Central memory CD8-positive, alpha-beta T cell (primary cell): ENCODE data around the gene CC2D2B.
"Not testable (repeated sequence)": the region's sequence is repeated elsewhere in the genome, so short reads cannot be mapped to it uniquely, and the experiment has no call there.

Experiments used
- ATAC-seq: fragments of 150-1000 bp; cut with Tn5 transposase; replicated peaks from 2 replicates; pipeline ENCODE4 v1.10.0; 2022; ENCODE audit warnings: mild to moderate bottlenecking, moderate FRiP score, moderate number of reproducible peaks; ENCODE audit not compliant: poor library complexity, severe bottlenecking; ENCODE audit errors: extremely low read depth
- DNase-seq, 2 donors: peaks; one replicate each; pipeline ENCODE4 v3.0.0; 2021; ENCODE audit warnings: low spot score in 2 of 2
- H3K27ac Mint-ChIP-seq: one replicate; pipeline ENCODE4 v1.8.0; 2022; ENCODE audit warnings: low read depth, mild to moderate bottlenecking, moderate library complexity, mixed read lengths
- H3K27me3 Mint-ChIP-seq: one replicate; pipeline ENCODE4 v1.8.0; 2022; ENCODE audit warnings: mixed read lengths
- H3K36me3 Mint-ChIP-seq: one replicate; pipeline ENCODE4 v1.8.0; 2022; ENCODE audit warnings: mild to moderate bottlenecking, moderate library complexity, mixed read lengths; ENCODE audit not compliant: insufficient read depth
- H3K4me1 Mint-ChIP-seq: one replicate; pipeline ENCODE4 v1.8.0; 2022; ENCODE audit warnings: mixed read lengths
- H3K4me3 Mint-ChIP-seq: one replicate; pipeline ENCODE4 v1.8.0; 2022; ENCODE audit warnings: mild to moderate bottlenecking, moderate library complexity, mixed read lengths
- H3K9me3 Mint-ChIP-seq: one replicate; pipeline ENCODE4 v1.8.0; 2022; ENCODE audit warnings: mixed read lengths

CC2D2B gene

DNA sequence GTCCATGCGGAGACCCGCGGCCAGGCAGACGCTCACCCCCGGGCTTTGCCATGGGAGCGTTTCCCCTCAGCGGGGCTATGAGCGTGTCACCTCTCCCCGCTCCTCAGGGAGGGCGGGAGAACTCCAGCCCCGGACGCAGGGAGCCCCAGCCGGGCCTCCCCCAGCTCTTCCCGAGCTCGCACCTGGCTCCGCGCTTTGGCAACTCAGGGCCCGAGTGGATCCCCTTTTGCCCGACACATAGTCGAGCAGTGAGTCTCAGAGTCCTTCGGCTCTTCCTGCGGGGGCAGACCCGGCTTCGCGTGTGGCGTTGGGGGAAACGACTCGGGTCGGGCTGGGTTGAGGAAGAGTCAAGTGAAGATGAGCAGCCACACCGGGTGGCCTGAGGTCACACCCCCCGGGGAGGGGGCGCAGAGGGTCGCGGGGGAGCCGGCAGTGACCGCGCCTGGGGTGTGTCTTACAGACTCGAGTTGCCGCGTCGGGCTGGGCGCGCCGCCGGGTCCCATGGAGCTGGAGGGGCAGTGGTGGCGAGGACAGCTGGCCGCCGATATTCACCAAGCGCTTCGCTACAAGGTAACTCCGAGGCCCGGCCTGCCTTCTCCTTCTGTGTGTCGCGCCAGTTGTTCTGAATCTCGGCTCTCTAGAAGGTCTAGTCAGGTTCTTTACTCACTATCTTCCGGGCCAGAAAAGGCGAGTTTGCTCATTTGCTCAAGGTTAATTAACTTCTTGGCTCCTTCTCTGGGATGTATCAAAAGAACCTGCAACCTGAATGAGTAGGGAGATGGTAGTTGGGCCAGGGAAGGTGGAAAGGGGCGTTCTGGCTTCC is 136.3 kb downstream of the CC2D2B start:
- peak; percentile 61 for ATAC-seq

DNA sequence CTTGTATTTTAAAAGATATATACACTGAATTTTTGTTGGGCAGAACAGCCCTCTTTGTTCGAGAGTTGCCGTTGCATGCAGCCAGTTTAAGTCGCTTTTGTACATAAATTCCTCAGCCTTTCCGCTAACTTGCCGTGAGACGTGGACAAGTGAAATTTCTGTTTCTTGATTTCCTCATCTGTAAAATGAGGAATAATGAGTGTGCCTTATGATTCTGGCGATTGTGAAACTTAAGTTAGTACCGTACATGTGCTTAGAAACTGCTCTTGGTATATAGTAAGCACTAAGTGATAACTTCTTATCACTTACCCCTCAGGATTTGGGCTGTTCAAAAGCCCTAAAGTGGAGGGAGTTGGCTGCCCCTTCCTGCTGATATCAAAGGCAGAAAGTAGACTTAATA is 137.0 kb downstream of the CC2D2B start:
- no peak for DNase-seq
- peak overlapping the region; percentile 95 for H3K27ac Mint-ChIP-seq
- H3K36me3 Mint-ChIP-seq, result peaks cover 9% of the 10 kb centered on the region
- H3K9me3 Mint-ChIP-seq, result no peaks in the 10 kb centered on the region
- peak overlapping the region; percentile 92 for H3K4me3 Mint-ChIP-seq
- ATAC-seq, result no peak
- peaks cover 48% of the 10 kb centered on the region for H3K4me1 Mint-ChIP-seq
- no peaks in the 10 kb centered on the region for H3K27me3 Mint-ChIP-seq

More for the DNA sequence above, 136.3 kb downstream of the CC2D2B start:
- peak; percentile 36 to 37 for DNase-seq
- peak overlapping the region; percentile 95 for H3K27ac Mint-ChIP-seq
- H3K4me3 Mint-ChIP-seq, result peak overlapping the region; percentile 92
- H3K27me3 Mint-ChIP-seq, result peaks cover 2% of the 10 kb centered on the region
- H3K9me3 Mint-ChIP-seq, result no peaks in the 10 kb centered on the region
- H3K36me3 Mint-ChIP-seq, result peaks cover 7% of the 10 kb centered on the region
- peaks cover 42% of the 10 kb centered on the region for H3K4me1 Mint-ChIP-seq

DNA sequence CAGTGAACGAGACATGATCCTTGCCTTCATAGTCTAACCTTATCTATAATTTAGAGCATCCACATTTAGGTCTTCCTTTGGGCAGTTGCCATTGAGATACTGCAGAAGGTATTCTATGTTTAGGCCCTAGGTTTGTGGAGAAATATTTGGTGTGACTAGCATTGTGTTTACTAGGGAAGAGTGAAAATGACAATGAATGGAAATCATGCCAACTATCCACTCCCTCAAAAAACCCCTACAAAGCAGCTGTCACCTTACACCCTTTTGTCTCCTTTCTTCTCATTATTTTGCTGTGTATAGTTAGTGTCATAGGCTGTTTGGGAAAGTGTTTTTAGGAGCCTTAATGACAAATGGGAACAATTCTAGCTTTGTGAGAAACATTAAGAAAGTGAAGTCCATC is 138.8 kb downstream of the CC2D2B start:
- no peaks in the 10 kb centered on the region for H3K9me3 Mint-ChIP-seq
- DNase-seq, result no peak
- peaks cover 13% of the 10 kb centered on the region for H3K36me3 Mint-ChIP-seq
- no peaks in the 10 kb centered on the region for H3K27me3 Mint-ChIP-seq
- ATAC-seq, result no peak
- H3K4me3 Mint-ChIP-seq, result no peak overlapping the region
- peaks cover 50% of the 10 kb centered on the region for H3K4me1 Mint-ChIP-seq
- H3K27ac Mint-ChIP-seq, result no peak overlapping the region

DNA sequence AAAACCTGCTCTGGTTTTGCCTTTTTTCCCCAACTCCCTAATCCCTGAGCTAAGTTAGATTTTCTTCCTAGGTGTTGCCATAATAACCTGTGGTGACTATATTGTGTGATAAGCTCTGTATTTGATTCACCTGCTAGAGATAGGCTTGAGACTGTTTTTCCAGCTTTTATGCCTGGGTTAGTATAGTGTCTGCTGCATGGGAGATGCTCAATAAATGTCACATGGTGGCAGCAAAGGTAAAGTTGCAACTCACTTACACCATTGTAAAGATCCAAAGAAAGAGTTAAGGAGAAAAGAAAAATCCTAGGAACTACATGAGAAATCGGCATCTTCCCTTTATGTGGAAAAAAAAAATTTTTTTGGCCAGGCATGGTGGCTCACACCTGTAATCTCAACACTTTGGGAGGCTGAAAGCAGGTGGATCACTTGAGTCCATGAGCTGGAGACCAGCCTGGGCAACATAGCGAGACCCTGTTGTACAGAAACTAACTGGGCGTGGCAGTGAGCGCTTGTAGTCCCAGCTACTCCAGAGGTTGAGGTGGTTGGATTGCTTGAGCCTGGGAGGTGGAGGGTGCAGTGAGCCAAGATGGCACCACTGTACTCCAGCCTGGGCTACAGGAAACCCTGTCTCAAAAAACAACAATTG is 139.4 kb downstream of the CC2D2B start:
- DNase-seq (no peak), ATAC-seq (no peak)
- no peak overlapping the region for H3K4me3 Mint-ChIP-seq
- H3K4me1 Mint-ChIP-seq, result peaks cover 56% of the 10 kb centered on the region
- H3K36me3 Mint-ChIP-seq, result peaks cover 13% of the 10 kb centered on the region
- H3K27ac Mint-ChIP-seq, result no peak overlapping the region
- H3K9me3 Mint-ChIP-seq, result no peaks in the 10 kb centered on the region
- H3K27me3 Mint-ChIP-seq, result no peaks in the 10 kb centered on the region

DNA sequence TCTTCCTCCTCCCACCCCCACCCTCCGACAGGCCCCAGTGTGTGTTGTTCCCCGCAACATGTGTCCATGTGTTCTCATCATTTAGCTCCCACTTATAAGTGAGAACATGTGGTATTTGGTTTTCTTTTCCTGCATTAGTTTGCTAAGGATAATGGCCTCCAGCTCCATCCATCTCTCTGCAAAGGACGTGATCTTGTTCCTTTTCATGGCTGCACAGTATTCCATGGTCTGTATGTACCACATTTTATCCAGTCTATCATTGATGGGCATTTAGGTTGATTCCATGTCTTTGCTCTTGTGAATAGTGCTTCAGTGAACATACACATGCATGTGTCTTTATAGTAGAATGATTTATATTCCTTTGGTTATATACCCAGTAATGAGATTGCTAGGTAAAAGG is 140.2 kb downstream of the CC2D2B start:
- H3K27ac Mint-ChIP-seq, ATAC-seq, DNase-seq, H3K9me3 Mint-ChIP-seq, H3K27me3 Mint-ChIP-seq, H3K4me3 Mint-ChIP-seq: not testable (repeated sequence)
- peaks cover 10% of the 10 kb centered on the region for H3K36me3 Mint-ChIP-seq
- H3K4me1 Mint-ChIP-seq, result peaks cover 55% of the 10 kb centered on the region

DNA sequence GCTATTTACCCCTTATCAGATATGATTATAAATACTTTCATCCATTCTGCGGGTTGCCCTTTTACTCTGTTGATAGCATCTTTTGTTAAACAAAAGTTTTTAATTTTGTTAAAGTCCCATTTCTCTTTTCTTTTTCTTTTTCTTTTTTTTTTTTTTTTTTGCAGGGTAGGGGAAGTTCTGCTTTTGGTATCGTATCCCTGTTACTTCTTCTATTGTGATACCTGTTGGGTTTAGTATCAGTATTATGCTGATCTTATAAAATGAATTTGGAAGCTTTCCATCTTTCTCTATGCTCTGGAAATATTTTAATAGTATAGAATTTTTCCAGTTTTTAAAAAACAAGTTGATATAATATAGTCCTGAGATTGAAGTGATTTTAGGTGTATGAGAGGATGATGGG is 141.6 kb downstream of the CC2D2B start:
- Mint-ChIP-seq H3K36me3 (peaks cover 6% of the 10 kb centered on the region), H3K4me3 (no peak overlapping the region), H3K27me3 (no peaks in the 10 kb centered on the region), H3K9me3 (no peaks in the 10 kb centered on the region), H3K4me1 (peaks cover 51% of the 10 kb centered on the region), H3K27ac (no peak overlapping the region)
- ATAC-seq, result no peak
- no peak for DNase-seq

DNA sequence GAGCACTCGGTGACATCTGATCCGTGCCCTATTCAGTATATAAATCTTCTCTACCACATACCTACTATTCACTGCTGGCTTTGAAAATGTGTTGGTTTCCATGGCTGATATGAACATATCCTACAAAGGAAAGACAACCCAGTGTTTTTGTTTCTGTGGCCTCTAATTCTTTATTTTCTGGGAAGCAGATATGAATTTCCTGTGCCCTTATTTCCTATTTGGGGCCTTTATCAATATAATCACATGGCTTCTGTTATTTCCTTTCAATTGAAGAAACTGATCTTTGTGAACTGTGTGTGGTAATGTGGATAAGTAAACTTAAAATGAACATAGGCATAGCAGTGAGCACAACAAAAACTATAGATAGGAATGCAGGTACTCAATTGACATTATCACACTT is 146.2 kb downstream of the CC2D2B start:
- Mint-ChIP-seq H3K27me3 (no peaks in the 10 kb centered on the region), H3K4me3 (no peak overlapping the region), H3K9me3 (no peaks in the 10 kb centered on the region), H3K36me3 (peaks cover 22% of the 10 kb centered on the region), H3K27ac (no peak overlapping the region), H3K4me1 (peaks cover 22% of the 10 kb centered on the region)
- ATAC-seq (no peak), DNase-seq (no peak)

DNA sequence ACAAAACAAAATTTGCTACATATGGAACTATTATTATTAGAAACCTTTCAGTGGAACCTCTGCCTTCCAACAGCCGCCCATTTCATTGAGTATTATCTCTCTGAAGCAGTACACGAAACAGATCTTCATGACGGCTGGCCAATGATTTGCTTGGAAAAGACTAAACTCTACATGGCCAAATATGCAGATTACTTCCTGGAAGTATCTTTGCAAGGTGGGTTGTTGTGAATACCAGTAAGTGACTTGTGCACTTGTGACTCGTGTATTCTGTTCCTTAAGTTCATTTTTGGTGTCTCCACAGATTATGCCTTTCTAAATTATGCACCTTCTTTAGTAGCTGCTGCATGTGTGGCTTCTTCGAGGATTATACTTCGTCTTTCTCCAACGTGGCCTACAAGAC is 149.0 kb downstream of the CC2D2B start:
- no peaks in the 10 kb centered on the region for H3K9me3 Mint-ChIP-seq
- ATAC-seq, result no peak
- H3K27ac Mint-ChIP-seq, result no peak overlapping the region
- peaks cover 10% of the 10 kb centered on the region for H3K4me1 Mint-ChIP-seq
- H3K36me3 Mint-ChIP-seq, result peaks cover 25% of the 10 kb centered on the region
- H3K27me3 Mint-ChIP-seq, result no peaks in the 10 kb centered on the region
- no peak for DNase-seq
- no peak overlapping the region for H3K4me3 Mint-ChIP-seq

DNA sequence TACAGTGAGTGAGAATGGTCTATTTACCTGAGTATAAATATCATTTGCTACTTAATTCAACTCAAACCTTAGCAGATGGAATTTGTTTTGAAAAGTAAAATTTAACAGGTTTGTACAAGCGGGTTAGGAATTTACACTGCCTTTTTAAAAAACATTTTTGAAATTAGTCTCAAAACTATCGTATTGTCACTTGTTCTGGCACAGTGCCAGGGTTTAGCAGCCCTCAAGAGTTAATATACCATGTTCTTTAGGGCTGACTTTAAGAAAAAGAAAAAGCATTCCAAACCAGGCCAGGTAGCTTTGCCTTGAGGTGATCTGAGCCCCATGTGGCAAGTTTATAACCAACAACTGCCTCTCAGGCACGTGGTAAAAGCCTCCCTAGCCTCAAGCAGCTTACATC is 153.5 kb downstream of the CC2D2B start:
- no peak for DNase-seq
- no peaks in the 10 kb centered on the region for H3K4me1 Mint-ChIP-seq
- H3K27ac Mint-ChIP-seq, result no peak overlapping the region
- H3K9me3 Mint-ChIP-seq, result no peaks in the 10 kb centered on the region
- no peak for ATAC-seq
- no peak overlapping the region for H3K4me3 Mint-ChIP-seq
- H3K27me3 Mint-ChIP-seq, result no peaks in the 10 kb centered on the region
- peaks cover 25% of the 10 kb centered on the region for H3K36me3 Mint-ChIP-seq

DNA sequence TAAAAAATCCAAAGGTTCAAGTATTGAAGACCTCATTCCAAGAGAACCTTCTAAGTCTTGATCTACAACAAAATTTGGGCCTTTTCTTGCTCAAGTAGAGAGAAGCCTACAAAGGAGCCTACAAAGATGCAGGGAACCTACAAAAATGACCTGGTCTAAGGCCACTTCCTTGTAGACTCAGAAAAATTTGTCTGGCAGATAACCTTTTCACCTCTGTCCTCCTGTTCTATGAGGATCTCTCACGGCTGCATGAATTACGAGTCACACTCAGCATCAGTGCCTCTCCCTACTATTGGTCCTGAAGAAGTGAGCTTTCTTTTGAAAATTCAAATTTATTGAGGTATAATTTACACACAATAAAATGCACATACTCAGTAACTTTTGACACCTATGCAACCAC is 164.9 kb downstream of the CC2D2B start:
- H3K4me1 Mint-ChIP-seq, result peaks cover 8% of the 10 kb centered on the region
- H3K4me3 Mint-ChIP-seq, result no peak overlapping the region
- H3K9me3 Mint-ChIP-seq, result no peaks in the 10 kb centered on the region
- no peak overlapping the region for H3K27ac Mint-ChIP-seq
- H3K27me3 Mint-ChIP-seq, result no peaks in the 10 kb centered on the region
- no peak for ATAC-seq
- no peak for DNase-seq
- H3K36me3 Mint-ChIP-seq, result no peaks in the 10 kb centered on the region

DNA sequence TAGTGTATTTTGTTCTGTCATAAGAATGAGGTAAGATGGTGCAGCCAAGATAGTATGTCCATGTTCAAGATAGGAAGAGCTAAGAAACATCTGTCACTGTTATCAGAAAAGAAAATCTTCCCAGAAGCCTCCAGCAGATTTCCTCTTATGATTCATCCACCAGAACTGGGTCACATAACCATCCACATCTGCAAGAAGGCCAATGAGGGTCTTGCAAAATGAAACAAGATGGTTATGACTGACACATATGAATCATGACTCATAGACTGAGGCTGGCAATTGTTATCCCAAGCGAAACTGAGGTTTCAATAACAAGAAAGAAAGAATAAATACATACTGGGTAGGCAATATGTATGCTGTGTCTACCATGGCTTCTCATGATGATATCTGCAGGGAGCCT is 165.9 kb downstream of the CC2D2B start:
- Mint-ChIP-seq H3K4me3 (no peak overlapping the region), H3K27ac (no peak overlapping the region), H3K9me3 (no peaks in the 10 kb centered on the region), H3K4me1 (peaks cover 8% of the 10 kb centered on the region), H3K36me3 (no peaks in the 10 kb centered on the region), H3K27me3 (no peaks in the 10 kb centered on the region)
- ATAC-seq (no peak), DNase-seq (no peak)

DNA sequence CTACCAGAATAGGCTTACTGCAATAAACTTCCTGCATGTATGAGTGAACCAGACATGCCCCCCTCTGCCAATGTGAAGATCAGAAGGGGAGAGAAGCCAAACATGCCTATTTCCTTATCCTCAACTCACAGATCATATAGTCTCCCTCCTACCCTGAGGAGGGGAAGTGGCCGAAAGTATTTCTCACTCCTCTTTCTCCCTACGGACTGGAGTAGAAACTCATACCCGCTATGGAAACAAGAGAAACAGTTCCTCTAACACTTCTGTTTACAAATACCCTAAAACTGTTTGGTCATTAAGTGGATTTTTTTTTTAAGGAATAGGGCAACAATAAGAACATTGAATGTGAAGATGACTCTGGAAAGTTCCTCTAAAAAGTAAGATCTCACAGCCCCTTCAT is 167.0 kb downstream of the CC2D2B start:
- DNase-seq, result no peak
- Mint-ChIP-seq H3K4me1 (peaks cover 8% of the 10 kb centered on the region), H3K27me3 (no peaks in the 10 kb centered on the region), H3K27ac (no peak overlapping the region), H3K9me3 (no peaks in the 10 kb centered on the region), H3K36me3 (no peaks in the 10 kb centered on the region), H3K4me3 (no peak overlapping the region)
- no peak for ATAC-seq

DNA sequence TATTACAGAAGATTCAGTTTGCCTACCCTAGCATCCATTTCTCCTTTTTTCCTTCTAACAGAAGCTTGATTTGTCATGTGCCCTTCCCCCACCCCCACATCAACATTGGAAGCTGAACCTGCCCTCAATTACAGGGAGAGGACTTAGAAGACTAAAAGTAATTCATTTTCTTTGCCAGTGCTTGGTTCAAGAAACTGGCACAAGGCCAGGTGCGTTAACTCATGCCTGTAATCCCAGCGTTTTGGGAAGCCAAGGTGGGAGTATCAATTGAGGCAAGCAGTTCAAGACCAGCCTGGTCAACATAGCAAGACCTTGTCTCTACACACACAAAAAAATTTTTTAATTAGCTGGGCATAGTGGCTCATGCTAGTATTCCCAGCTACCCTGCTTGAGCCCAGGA is 168.2 kb downstream of the CC2D2B start:
- peaks cover 8% of the 10 kb centered on the region for H3K4me1 Mint-ChIP-seq
- ATAC-seq, result no peak
- H3K27ac Mint-ChIP-seq, result no peak overlapping the region

More for the DNA sequence above, 168.2 kb downstream of the CC2D2B start:
- Mint-ChIP-seq H3K4me3 (no peak overlapping the region), H3K27me3 (no peaks in the 10 kb centered on the region), H3K9me3 (no peaks in the 10 kb centered on the region), H3K36me3 (no peaks in the 10 kb centered on the region)
- DNase-seq, result no peak
